MG63 (cell line): Measurements from ENCODE around the gene MINK1. TPM values are rescaled to one million over a fixed set of nuclear protein-coding genes. Genes with fewer than 3 reads are reported as not detected.
A peak's percentile ranks its signal among the peaks of the same experiment; 100 is the strongest.
"Not testable (repeated sequence)": the region's sequence is repeated elsewhere in the genome, so short reads cannot be mapped to it uniquely, and the experiment has no call there.

Source experiments
- DNase-seq: peaks from one replicate; pipeline ENCODE4 v3.0.0-alpha.2; 2020
- H3K27me3 ChIP-seq: fragments of 250-450 bp; sonication (Bioruptor Pico); 2 replicates; pipeline ENCODE4 v1.5.1; 2020; ENCODE audit warnings: mild to moderate bottlenecking, moderate library complexity
- H3K36me3 ChIP-seq: fragments of 250-450 bp; sonication (Bioruptor Pico); 2 replicates; pipeline ENCODE4 v1.5.1; 2020; ENCODE audit warnings: mild to moderate bottlenecking, moderate library complexity
- H3K4me3 ChIP-seq: fragments of 250-450 bp; sonication (Bioruptor Pico); 2 replicates; pipeline ENCODE4 v1.5.1; 2020; ENCODE audit warnings: mild to moderate bottlenecking, moderate library complexity
- H3K9me3 ChIP-seq: fragments of 250-450 bp; sonication (Bioruptor Pico); 2 replicates; pipeline ENCODE4 v1.5.1; 2020; ENCODE audit warnings: mild to moderate bottlenecking, moderate library complexity
- total RNA-seq: library from RNA; depleted of rRNA; stranded (reverse); fragments of >200 nt; shearing (Covaris generic); gene quantifications from 2 replicates; pipeline ENCODE4 v1.2.3, GENCODE V29; 2014; ENCODE audit warnings: low replicate concordance

Gene MINK1
- total RNA-seq, 1 experiment from 2014 or later, result 19.1 TPM

DNA sequence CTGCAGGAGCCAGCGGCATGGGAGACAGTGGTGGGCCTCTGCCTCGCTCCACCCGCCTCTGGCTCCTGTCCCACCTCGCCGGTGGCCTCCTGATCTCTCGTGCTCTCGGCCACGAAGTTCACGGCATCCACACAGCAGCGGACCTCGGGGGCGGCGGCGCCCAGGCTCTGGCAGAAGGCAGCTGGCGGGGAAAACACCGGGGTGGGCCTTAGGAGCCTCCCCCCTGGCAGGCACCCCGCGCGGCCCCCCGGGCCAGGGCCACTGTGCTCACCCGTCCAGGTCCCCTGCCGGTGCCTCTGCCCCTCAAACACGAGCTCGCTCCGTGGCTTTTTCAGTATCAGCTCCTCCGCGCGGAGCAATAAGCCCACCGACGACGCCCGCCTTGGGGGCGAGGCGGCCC, 65.8 kb downstream of the MINK1 start:
- Histone ChIP-seq H3K9me3 (no peaks in the 10 kb centered on the region), H3K36me3 (no peaks in the 10 kb centered on the region), H3K4me3 (no peak overlapping the region), H3K27me3 (no peaks in the 10 kb centered on the region)
- DNase-seq, result no peak

DNA sequence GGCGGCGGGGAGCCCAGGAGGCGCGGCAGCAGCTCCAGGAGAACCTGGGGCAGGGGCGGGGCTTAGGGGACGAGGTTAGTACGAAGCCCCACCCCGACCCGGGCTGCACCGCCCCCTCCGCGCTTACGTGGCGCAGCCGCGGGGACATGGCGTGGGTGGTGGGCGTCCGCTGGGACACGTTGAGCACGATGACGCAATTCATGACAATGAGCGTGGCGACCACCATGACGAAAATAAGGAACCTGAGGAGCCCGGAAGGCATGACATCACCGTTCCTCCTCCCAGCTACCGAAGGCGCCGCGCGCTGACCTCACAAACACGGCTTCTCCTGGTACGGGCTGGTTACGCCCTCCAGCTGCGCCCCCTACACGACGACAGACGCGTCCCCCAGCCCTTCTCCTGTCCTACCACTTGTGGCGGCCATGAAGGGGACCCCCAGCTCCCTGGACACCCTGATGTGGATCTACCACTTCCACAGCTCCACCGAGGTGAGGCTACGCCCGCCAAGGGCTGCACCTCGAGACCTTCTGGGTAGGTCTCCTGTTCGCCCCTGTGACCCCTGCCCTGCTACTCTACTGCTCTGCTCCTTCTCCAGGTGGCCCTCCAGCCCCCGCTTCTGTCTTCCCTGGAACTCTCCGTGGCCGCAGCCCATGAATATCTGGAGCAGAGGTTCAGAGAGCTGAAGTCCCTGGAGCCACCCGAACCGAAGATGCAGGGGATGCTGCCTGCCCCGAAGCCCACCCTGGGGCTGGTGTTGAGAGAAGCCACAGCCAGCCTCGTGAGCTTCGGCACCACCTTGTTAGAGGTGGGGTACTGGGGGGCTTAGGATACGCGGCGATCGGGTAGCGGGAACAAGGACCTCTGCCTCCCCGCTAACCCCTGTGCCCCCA, 66.4 kb downstream of the MINK1 start, which contains the start of gene C17orf107:
TSS of gene C17orf107 (plus strand) at position 196 of the 890 bp plus-strand sequence. CDS start at position 423, 227 bp downstream.
- H3K4me3 ChIP-seq, result no peak within 1 kb of the TSS
- H3K27me3 ChIP-seq, result no peaks in the 10 kb centered on the region
- H3K9me3 ChIP-seq, result no peaks in the 10 kb centered on the region
- H3K36me3 ChIP-seq, result no peaks in the 10 kb centered on the region
- DNase-seq, result no peak

DNA sequence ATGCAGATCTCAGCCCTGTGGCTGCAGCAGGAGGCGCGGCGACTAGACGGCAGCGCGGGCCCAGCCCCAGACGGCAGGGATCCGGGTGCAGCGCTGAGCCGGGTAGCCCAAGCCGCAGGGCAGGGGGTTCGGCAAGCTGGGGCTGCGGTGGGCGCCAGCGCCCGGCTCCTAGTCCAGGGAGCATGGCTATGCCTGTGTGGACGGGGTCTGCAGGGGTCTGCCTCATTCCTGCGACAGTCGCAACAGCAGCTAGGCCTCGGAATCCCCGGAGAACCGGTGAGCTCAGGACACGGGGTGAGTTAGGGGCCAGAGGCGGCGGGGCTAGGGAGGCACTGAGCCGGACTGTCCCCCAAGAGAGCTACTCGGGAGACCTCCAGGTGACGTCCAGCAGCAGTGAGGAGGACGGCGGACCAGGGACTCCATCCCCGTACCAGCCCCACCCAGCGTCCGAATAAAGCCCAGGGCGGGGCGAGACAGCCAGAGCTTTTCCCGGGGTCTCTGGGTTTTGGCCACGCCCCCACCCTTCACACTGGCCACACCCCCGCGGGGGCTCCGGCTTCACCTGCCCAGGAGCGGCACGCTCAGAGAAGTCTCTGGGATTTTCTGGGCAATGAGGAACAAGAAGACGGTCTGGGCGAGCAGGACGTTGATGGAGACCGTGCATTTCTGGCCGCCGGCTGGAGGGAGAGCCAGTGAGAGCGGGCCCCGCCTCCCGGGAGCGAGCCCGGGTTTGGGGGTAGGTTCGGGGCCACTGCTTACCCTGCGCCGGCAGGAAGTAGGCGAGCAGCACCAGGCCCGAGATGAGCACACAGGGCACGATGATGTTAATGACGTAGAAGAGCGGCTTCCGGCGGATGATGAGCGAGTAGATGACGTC, 67.3 kb downstream of the MINK1 start:
- no peaks in the 10 kb centered on the region for H3K36me3 ChIP-seq
- H3K9me3 ChIP-seq, result no peaks in the 10 kb centered on the region
- no peak overlapping the region for H3K4me3 ChIP-seq
- no peak for DNase-seq
- no peaks in the 10 kb centered on the region for H3K27me3 ChIP-seq

DNA sequence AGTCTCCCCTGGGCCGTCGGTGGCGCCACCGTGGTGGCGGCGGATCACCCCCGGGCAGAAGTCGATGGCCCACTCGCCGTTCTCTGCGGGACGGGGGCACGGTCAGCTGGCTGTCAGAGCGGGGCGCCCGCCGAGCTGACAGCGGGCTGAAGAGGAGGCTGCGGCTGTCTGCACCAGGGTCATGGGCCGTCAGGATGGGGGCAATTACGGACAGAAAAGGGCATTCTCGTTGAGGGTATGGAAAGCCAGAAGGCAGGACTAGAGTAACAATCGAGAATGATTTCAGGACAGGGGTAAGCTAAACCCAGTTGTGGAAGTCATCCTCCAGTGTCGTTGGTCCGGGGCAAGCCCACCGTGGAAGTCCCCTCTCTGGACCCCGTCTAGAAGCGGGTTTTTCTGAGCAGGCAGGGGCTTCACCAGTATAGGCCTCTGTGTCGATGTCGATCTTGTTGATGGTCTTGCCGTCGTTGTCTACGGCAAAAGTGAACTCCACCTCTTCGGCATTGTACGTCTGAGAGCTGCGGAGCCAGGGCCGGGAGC, 68.0 kb downstream of the MINK1 start:
- no peak for DNase-seq
- Histone ChIP-seq H3K36me3 (no peaks in the 10 kb centered on the region), H3K9me3 (no peaks in the 10 kb centered on the region), H3K27me3 (no peaks in the 10 kb centered on the region), H3K4me3 (no peak overlapping the region)

- H3K27me3 ChIP-seq, result no peaks in the 10 kb centered on the region
- H3K4me3 ChIP-seq, result no peak overlapping the region
- DNase-seq, result no peak
- H3K36me3 ChIP-seq, result no peaks in the 10 kb centered on the region
- H3K9me3 ChIP-seq, result no peaks in the 10 kb centered on the region
Observed at GRCh38 chr17:4901648-4902344, 68.7 kb downstream of the MINK1 start.

DNA sequence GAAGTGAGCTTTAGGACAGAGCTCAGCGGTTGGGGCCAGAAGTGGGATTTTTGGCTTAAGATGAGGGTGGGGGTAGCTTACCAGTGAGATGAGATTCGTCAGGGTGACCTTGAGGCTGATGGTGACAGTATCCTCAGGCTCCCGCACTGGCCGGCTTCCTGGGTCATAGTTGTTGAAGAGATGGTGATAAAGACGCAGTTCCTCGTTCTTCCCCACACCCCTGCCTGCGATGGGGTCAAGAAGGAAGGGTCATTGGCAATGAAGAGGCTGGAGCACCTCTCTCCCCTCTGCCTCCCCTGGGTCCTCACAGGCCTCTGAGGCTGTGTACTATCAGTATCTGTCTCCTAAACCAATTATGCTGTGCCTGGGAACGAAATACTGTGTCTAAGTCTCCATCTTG, 69.4 kb downstream of the MINK1 start:
- Histone ChIP-seq H3K4me3 (no peak overlapping the region), H3K9me3 (no peaks in the 10 kb centered on the region), H3K27me3 (no peaks in the 10 kb centered on the region), H3K36me3 (no peaks in the 10 kb centered on the region)
- no peak for DNase-seq

DNA sequence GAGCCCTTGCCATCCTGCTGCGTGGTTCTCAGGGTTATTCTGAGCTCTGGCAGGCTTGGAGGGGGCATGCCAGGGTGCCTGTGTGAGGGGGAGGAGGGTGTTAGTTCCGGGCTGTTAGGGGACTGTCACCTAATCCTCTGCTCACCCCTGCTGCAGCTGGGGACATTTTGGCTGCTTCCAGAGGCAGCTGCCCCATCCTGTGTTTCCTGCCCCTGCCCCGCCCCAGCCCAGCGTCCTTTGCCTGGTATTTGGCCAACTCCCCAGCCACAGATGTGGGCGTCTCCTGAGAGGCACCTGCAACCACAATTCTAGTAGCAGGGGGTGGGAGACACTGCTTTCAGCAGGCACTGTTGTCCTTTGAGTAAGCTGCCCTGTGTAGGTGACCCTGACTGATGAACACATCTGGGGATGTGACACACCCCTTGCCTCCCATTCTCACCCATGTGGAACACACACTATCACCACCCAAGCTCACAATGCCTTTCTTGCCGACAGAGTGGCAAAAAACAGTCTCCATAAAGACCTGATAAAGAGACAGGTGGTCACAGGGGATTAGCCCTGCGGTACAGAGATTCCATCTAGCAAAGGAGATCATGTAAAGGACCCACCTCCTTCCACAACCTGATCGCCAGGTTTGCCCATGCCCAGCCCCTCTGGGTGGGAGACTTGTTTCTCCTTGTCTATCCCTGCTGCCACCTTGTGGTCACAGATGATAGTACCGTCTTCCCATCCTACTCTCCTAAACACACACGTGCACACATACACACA, 70.1 kb downstream of the MINK1 start, which contains the start of gene CHRNE:
TSS of gene CHRNE (minus strand) at position 48 of the 768 bp plus-strand sequence. CDS start at position 13, 35 bp downstream.
- Histone ChIP-seq H3K36me3 (no peaks in the 10 kb centered on the region), H3K9me3 (no peaks in the 10 kb centered on the region), H3K27me3 (no peaks in the 10 kb centered on the region), H3K4me3 (no peak within 1 kb of the TSS)
- peak; percentile 48 for DNase-seq

DNA sequence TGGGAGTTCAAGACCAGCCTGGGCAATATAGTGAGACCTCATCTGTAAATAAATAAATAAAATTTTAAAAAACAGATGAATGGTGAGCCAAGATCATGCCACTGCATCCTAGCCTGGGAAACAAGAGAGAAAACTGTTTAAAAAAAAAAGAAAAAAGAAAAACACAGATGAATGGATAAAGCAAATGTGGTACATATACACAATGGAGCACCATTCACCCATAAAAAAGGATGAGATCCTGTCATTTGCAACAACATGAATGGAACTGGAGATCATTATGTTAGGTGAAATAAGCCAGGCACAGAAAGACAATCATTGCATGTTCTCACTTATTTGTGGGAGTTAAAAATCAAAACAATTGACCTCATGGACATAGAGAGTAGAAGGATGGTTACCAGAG, 73.5 kb downstream of the MINK1 start:
- not testable (repeated sequence) for H3K27me3 ChIP-seq, H3K9me3 ChIP-seq, H3K4me3 ChIP-seq, H3K36me3 ChIP-seq, DNase-seq

DNA sequence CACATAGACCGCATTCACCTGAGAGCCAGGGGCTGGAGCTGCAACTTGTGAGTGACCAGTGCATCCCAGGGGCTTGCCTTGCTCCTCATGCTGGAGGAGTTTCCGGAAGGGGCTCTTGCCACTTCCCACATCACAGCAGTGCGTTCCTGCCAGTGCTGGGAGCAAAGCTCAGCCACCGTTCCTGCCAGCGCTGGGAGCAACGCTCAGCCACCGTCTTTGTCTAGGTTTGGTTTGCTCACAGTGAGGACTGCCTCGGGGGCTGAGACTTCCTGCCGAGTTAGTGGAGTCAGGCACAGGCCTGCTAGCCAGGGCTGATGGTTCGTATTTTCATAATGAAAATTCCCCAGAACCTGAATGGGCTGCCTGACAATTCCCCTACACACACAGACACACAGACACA, 75.2 kb downstream of the MINK1 start:
- peak; percentile 19 for DNase-seq
- Histone ChIP-seq H3K9me3 (no peaks in the 10 kb centered on the region), H3K4me3 (no peak overlapping the region), H3K27me3 (no peaks in the 10 kb centered on the region), H3K36me3 (no peaks in the 10 kb centered on the region)

GRCh38 chr17:4908711-4909496, 75.8 kb downstream of the MINK1 start:
- Histone ChIP-seq H3K36me3 (no peaks in the 10 kb centered on the region), H3K4me3 (no peak overlapping the region), H3K9me3 (no peaks in the 10 kb centered on the region), H3K27me3 (no peaks in the 10 kb centered on the region)
- peak; percentile 87 for DNase-seq

GRCh38 chr17:4913994-4914393, 80.9 kb downstream of the MINK1 start:
- Histone ChIP-seq H3K27me3 (no peaks in the 10 kb centered on the region), H3K4me3 (no peak overlapping the region), H3K36me3 (no peaks in the 10 kb centered on the region), H3K9me3 (no peaks in the 10 kb centered on the region)
- no peak for DNase-seq

DNA sequence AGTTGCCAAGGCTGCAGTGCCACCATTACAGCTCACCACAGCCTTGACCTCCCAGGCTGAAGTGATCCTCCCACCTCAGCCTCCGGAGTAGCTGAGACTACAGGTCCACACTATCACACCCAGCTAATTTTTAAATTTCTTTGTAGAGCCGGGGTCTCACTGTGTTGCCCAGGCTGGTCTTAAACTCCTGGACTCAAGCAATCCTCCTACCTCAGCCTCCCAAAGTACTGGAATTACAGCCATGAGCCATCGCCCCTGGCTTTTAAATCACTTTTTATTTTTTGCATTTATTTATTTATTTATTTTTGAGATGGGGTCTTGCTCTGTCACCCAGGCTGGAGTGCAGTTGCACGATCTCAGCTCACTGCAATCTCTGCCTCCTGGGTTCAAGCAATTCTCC, 81.4 kb downstream of the MINK1 start:
- not testable (repeated sequence) for DNase-seq, H3K9me3 ChIP-seq, H3K4me3 ChIP-seq, H3K36me3 ChIP-seq, H3K27me3 ChIP-seq

DNA sequence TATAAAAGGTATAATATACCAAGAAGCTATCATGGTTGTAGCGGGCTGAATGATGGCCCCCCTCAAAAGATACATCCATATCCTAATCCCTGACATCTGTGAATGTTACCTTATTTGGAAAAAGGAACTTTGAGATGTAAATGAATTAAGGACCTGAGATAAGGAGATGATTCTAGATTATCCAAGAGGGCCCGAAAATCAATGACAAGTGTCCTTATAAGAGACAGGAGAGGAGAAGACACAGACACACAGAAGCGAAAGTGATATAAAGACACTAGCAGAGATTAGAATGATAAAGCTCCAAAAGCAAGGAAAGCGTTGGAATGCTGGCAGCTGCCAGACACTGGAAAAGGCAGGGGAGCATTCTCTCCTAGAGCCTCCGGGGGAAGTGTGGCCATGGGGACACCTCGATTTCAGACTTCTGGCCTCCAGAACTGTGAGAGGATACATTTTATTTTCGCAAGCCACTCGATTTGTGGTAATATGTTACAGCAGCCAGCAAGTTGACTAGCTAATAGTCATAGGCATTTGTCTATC, 86.4 kb downstream of the MINK1 start:
- Histone ChIP-seq H3K9me3 (no peaks in the 10 kb centered on the region), H3K27me3 (no peaks in the 10 kb centered on the region), H3K36me3 (no peaks in the 10 kb centered on the region), H3K4me3 (no peak overlapping the region)
- DNase-seq, result no peak

GRCh38 chr17:4920351-4921048, 87.4 kb downstream of the MINK1 start:
- H3K9me3 ChIP-seq, result no peaks in the 10 kb centered on the region
- no peaks in the 10 kb centered on the region for H3K27me3 ChIP-seq
- no peak overlapping the region for H3K4me3 ChIP-seq
- no peaks in the 10 kb centered on the region for H3K36me3 ChIP-seq
- no peak for DNase-seq
